ENCODE results near the gene CSTF3.

CSTF3 gene

GRCh38 chr11:33135768-33136443 lies 25.4 kb downstream of the CSTF3 start:
- no peak overlapping the region for H3K27ac ChIP-seq
- H3K4me1 ChIP-seq: no peaks in the 10 kb centered on the region
- no peak for TF ChIP-seq CTCF (IDR thresholded peaks at IDR 0.05)
- no peak overlapping the region for H3K4me3 ChIP-seq (ENCODE audit: low read depth, low read length)
- H3K9ac ChIP-seq: no peak overlapping the region
- no peaks in the 10 kb centered on the region for H3K9me3 ChIP-seq (ENCODE audit: control insufficient read depth, low read length)
- no peak overlapping the region for H2AFZ ChIP-seq
- no peaks in the 10 kb centered on the region for H3K36me3 ChIP-seq (ENCODE audit: control insufficient read depth, insufficient read depth, low read length)
- H3K79me2 ChIP-seq: no peaks in the 10 kb centered on the region
- H3K27me3 ChIP-seq (ENCODE audit: control insufficient read depth, insufficient read depth, low read length): no peaks in the 10 kb centered on the region
- H3K4me2 ChIP-seq (ENCODE audit: low read length): no peak overlapping the region

- no peak overlapping the region for H3K27ac ChIP-seq
- no peak overlapping the region for H3K4me2 ChIP-seq (ENCODE audit: low read length)
- TF ChIP-seq CTCF (IDR thresholded peaks at IDR 0.05): no peak
- H3K9ac ChIP-seq: no peak overlapping the region
- H2AFZ ChIP-seq: no peak overlapping the region
- no peak overlapping the region for H3K4me3 ChIP-seq (ENCODE audit: low read depth, low read length)
- H3K79me2 ChIP-seq: no peaks in the 10 kb centered on the region
- H3K4me1 ChIP-seq: no peaks in the 10 kb centered on the region
- no peaks in the 10 kb centered on the region for H3K36me3 ChIP-seq (ENCODE audit: control insufficient read depth, insufficient read depth, low read length)
- no peaks in the 10 kb centered on the region for H3K27me3 ChIP-seq (ENCODE audit: control insufficient read depth, insufficient read depth, low read length)
- no peaks in the 10 kb centered on the region for H3K9me3 ChIP-seq (ENCODE audit: control insufficient read depth, low read length)
Measured at GRCh38 chr11:33135216-33135615, 26.1 kb downstream of the CSTF3 start.

- H3K27ac ChIP-seq: no peak overlapping the region
- no peaks in the 10 kb centered on the region for H3K36me3 ChIP-seq (ENCODE audit: control insufficient read depth, insufficient read depth, low read length)
- no peak overlapping the region for H3K4me2 ChIP-seq (ENCODE audit: low read length)
- H3K79me2 ChIP-seq: no peaks in the 10 kb centered on the region
- H3K4me1 ChIP-seq: no peaks in the 10 kb centered on the region
- H3K27me3 ChIP-seq (ENCODE audit: control insufficient read depth, insufficient read depth, low read length): no peaks in the 10 kb centered on the region
- H3K4me3 ChIP-seq (ENCODE audit: low read depth, low read length): no peak overlapping the region
- no peak for TF ChIP-seq CTCF (IDR thresholded peaks at IDR 0.05)
- H2AFZ ChIP-seq: no peak overlapping the region
- H3K9me3 ChIP-seq (ENCODE audit: control insufficient read depth, low read length): no peaks in the 10 kb centered on the region
- H3K9ac ChIP-seq: no peak overlapping the region
Measured at GRCh38 chr11:33134276-33134675, 27.0 kb downstream of the CSTF3 start.

- Histone ChIP-seq H3K9me3 (ENCODE audit: control insufficient read depth, low read length) (no peaks in the 10 kb centered on the region), H3K9ac (no peak overlapping the region), H2AFZ (no peak overlapping the region), H3K36me3 (ENCODE audit: control insufficient read depth, insufficient read depth, low read length) (no peaks in the 10 kb centered on the region), H3K4me1 (no peaks in the 10 kb centered on the region), H3K79me2 (no peaks in the 10 kb centered on the region), H3K4me3 (ENCODE audit: low read depth, low read length) (no peak overlapping the region), H3K27ac (no peak overlapping the region), H3K27me3 (ENCODE audit: control insufficient read depth, insufficient read depth, low read length) (no peaks in the 10 kb centered on the region), H3K4me2 (ENCODE audit: low read length) (no peak overlapping the region)
- no peak for TF ChIP-seq CTCF (IDR thresholded peaks at IDR 0.05)
Measured at GRCh38 chr11:33133761-33134160, 27.5 kb downstream of the CSTF3 start.

- no peaks in the 10 kb centered on the region for H3K4me1 ChIP-seq
- no peak overlapping the region for H3K4me3 ChIP-seq (ENCODE audit: low read depth, low read length)
- TF ChIP-seq CTCF (IDR thresholded peaks at IDR 0.05): no peak
- no peaks in the 10 kb centered on the region for H3K27me3 ChIP-seq (ENCODE audit: control insufficient read depth, insufficient read depth, low read length)
- no peaks in the 10 kb centered on the region for H3K9me3 ChIP-seq (ENCODE audit: control insufficient read depth, low read length)
- no peaks in the 10 kb centered on the region for H3K36me3 ChIP-seq (ENCODE audit: control insufficient read depth, insufficient read depth, low read length)
- H2AFZ ChIP-seq: no peak overlapping the region
- no peaks in the 10 kb centered on the region for H3K79me2 ChIP-seq
- H3K4me2 ChIP-seq (ENCODE audit: low read length): no peak overlapping the region
- no peak overlapping the region for H3K27ac ChIP-seq
- no peak overlapping the region for H3K9ac ChIP-seq
Measured at GRCh38 chr11:33132510-33132909, 28.8 kb downstream of the CSTF3 start.

All from parathyroid adenoma (tissue), 2 donors.